Tibial nerve (tissue), 4 donors: ENCODE measurements around the gene COX6A1.

Experiments
- EP300 ChIP-seq, 2 donors: sonication (generic); formaldehyde crosslinking; IDR thresholded peaks; one replicate each; pipeline ENCODE4 v1.6.1; 2017; ENCODE audit warnings: antibody characterized with exemption in 2 of 2, mild to moderate bottlenecking in 1 of 2
- TF ChIP-seq, protein P1 (sequence below), 5 experiments: fragments of 200-600 bp in 3 of 5; fragments of 450-650 bp in 2 of 5; sonication (generic) in 3 of 5; IDR thresholded peaks; one replicate each; pipeline ENCODE4 v1.5.1; 2016 to 2019; ENCODE audit warnings: antibody characterized with exemption in 5 of 5, mild to moderate bottlenecking in 3 of 5, moderate library complexity in 2 of 5

GRCh38 chr12:120453060-120453750, 15.3 kb downstream of the COX6A1 start:
- TF ChIP-seq, protein P1, sequence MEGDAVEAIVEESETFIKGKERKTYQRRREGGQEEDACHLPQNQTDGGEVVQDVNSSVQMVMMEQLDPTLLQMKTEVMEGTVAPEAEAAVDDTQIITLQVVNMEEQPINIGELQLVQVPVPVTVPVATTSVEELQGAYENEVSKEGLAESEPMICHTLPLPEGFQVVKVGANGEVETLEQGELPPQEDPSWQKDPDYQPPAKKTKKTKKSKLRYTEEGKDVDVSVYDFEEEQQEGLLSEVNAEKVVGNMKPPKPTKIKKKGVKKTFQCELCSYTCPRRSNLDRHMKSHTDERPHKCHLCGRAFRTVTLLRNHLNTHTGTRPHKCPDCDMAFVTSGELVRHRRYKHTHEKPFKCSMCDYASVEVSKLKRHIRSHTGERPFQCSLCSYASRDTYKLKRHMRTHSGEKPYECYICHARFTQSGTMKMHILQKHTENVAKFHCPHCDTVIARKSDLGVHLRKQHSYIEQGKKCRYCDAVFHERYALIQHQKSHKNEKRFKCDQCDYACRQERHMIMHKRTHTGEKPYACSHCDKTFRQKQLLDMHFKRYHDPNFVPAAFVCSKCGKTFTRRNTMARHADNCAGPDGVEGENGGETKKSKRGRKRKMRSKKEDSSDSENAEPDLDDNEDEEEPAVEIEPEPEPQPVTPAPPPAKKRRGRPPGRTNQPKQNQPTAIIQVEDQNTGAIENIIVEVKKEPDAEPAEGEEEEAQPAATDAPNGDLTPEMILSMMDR (IDR thresholded peaks at IDR 0.05) = no peak
- TF ChIP-seq EP300 (IDR thresholded peaks at IDR 0.05) = no peak
